HepG2 (cell line): ENCODE results near the gene DDC. TPM values are rescaled to one million over a fixed set of nuclear protein-coding genes. Genes with fewer than 3 reads are reported as not detected.

ENCODE experiments used
- CC2D1A ChIP-seq: sonication (generic); formaldehyde crosslinking; IDR thresholded peaks from 2 replicates; pipeline ENCODE4 v1.8.1; 2023; ENCODE audit warnings: mild to moderate bottlenecking, missing genetic modification reagents
- CREM ChIP-seq, 2 experiments: sonication (generic) in 1 of 2; formaldehyde crosslinking in 1 of 2; IDR thresholded peaks; 2 replicates each; pipeline versions ENCODE4 v1.4.0 to v1.6.1; 2016 to 2020; ENCODE audit warnings: antibody characterized with exemption in 1 of 2, mild to moderate bottlenecking in 1 of 2, missing genetic modification reagents in 1 of 2
- ERF ChIP-seq: IDR thresholded peaks from 2 replicates; pipeline ENCODE4 v1.6.1; 2018; ENCODE audit warnings: missing biosample characterization, missing genetic modification reagents
- HNF4G ChIP-seq, 2 experiments: sonication (generic) in 1 of 2; formaldehyde crosslinking in 1 of 2; IDR thresholded peaks; 2 replicates each; pipeline versions ENCODE4 v1.4.0 to v1.6.1; 2011 to 2020; ENCODE audit warnings: borderline replicate concordance in 2 of 2, low read depth in 2 of 2, mild to moderate bottlenecking in 2 of 2, low read length in 1 of 2, missing genetic modification reagents in 1 of 2, moderate library complexity in 1 of 2
- IRF2 ChIP-seq: IDR thresholded peaks from 2 replicates; pipeline ENCODE4 v1.6.1; 2018; ENCODE audit warnings: missing genetic modification reagents, missing compliant biosample characterization
- KDM1A ChIP-seq: IDR thresholded peaks from 2 replicates; pipeline ENCODE4 v1.6.1; 2016; ENCODE audit warnings: missing compliant biosample characterization
- KDM5A ChIP-seq: fragments of 200-600 bp; sonication (generic); IDR thresholded peaks from 2 replicates; pipeline ENCODE4 v1.7.0; 2018; ENCODE audit warnings: antibody characterized with exemption, mild to moderate bottlenecking, low read length, borderline replicate concordance
- NFE2 ChIP-seq: sonication (generic); formaldehyde crosslinking; IDR thresholded peaks from 2 replicates; pipeline ENCODE4 v1.4.0; 2020; ENCODE audit warnings: missing genetic modification reagents
- PATZ1 ChIP-seq: sonication (generic); formaldehyde crosslinking; IDR thresholded peaks from 2 replicates; pipeline ENCODE4 v1.4.0; 2020; ENCODE audit warnings: missing genetic modification reagents
- RNF219 ChIP-seq: sonication (generic); formaldehyde crosslinking; IDR thresholded peaks from 2 replicates; pipeline ENCODE4 v1.5.0; 2020; ENCODE audit warnings: mild to moderate bottlenecking, missing genetic modification reagents
- TSC22D2 ChIP-seq: sonication (generic); formaldehyde crosslinking; IDR thresholded peaks from 2 replicates; pipeline ENCODE4 v1.5.1; 2020; ENCODE audit warnings: missing genetic modification reagents, mild to moderate bottlenecking, borderline replicate concordance
- ZNF18 ChIP-seq: sonication (generic); formaldehyde crosslinking; IDR thresholded peaks from 2 replicates; pipeline ENCODE4 v1.8.0; 2022; ENCODE audit warnings: mild to moderate bottlenecking, missing genetic modification reagents; ENCODE audit not compliant: insufficient replicate concordance
- ZNF460 ChIP-seq: sonication (generic); formaldehyde crosslinking; IDR thresholded peaks from 2 replicates; pipeline ENCODE4 v1.5.1; 2020; ENCODE audit warnings: missing genetic modification reagents, mild to moderate bottlenecking, borderline replicate concordance
- ZNF644 ChIP-seq: IDR thresholded peaks from 2 replicates; pipeline ENCODE4 v1.6.1; 2016; ENCODE audit warnings: low read depth
- polyA plus RNA-seq, 8 experiments: library from polyadenylated mRNA; depleted of rRNA in 3 of 8; stranded (reverse) in 7 of 8; unstranded in 1 of 8; fragments of >200 nt; fragmentation: Illumina TruSeq in 4 of 8; extraction: Trizol in 4 of 8; gene quantifications; 2 replicates each; pipeline versions ENCODE4 v1.2.1 to v1.2.3, GENCODE V29; 2011 to 2016; ENCODE audit warnings: low read depth in 4 of 8, missing spikeins in 1 of 8, mixed read lengths in 1 of 8; ENCODE audit not compliant: insufficient read depth in 1 of 8
- total RNA-seq, 5 experiments: library from RNA; depleted of rRNA; stranded (reverse); fragments of >200 nt; fragmentation: Illumina TruSeq; extraction: Trizol; gene quantifications; 2 replicates each; pipeline ENCODE4 v1.2.3, GENCODE V29; 2016; ENCODE audit warnings: low read depth in 1 of 5
- TF ChIP-seq, protein P1 (sequence below), 2 experiments: IDR thresholded peaks; 2 replicates each; pipeline ENCODE4 v1.6.1; 2011 to 2012; ENCODE audit warnings: low read length in 2 of 2, borderline replicate concordance in 1 of 2, low read depth in 1 of 2, mild to moderate bottlenecking in 1 of 2, moderate library complexity in 1 of 2
- TF ChIP-seq, protein P2 (sequence below): sonication (generic); formaldehyde crosslinking; IDR thresholded peaks from 2 replicates; pipeline ENCODE4 v1.4.0; 2020; ENCODE audit warnings: missing genetic modification reagents, borderline replicate concordance

The DDC gene
- total and polyA plus RNA-seq, 2 of the 13 experiments (the other 11 are each of a cell fraction or from before 2014, with no cell fraction given), result 11.7 to 93.3 TPM

- TF ChIP-seq, protein P1, sequence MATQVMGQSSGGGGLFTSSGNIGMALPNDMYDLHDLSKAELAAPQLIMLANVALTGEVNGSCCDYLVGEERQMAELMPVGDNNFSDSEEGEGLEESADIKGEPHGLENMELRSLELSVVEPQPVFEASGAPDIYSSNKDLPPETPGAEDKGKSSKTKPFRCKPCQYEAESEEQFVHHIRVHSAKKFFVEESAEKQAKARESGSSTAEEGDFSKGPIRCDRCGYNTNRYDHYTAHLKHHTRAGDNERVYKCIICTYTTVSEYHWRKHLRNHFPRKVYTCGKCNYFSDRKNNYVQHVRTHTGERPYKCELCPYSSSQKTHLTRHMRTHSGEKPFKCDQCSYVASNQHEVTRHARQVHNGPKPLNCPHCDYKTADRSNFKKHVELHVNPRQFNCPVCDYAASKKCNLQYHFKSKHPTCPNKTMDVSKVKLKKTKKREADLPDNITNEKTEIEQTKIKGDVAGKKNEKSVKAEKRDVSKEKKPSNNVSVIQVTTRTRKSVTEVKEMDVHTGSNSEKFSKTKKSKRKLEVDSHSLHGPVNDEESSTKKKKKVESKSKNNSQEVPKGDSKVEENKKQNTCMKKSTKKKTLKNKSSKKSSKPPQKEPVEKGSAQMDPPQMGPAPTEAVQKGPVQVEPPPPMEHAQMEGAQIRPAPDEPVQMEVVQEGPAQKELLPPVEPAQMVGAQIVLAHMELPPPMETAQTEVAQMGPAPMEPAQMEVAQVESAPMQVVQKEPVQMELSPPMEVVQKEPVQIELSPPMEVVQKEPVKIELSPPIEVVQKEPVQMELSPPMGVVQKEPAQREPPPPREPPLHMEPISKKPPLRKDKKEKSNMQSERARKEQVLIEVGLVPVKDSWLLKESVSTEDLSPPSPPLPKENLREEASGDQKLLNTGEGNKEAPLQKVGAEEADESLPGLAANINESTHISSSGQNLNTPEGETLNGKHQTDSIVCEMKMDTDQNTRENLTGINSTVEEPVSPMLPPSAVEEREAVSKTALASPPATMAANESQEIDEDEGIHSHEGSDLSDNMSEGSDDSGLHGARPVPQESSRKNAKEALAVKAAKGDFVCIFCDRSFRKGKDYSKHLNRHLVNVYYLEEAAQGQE (IDR thresholded peaks at IDR 0.05; ENCODE audit: borderline replicate concordance in 1 of 2, low read depth in 1 of 2, low read length in 2 of 2), result peak; percentile 95 to 98
- TF ChIP-seq ZNF460 (CRISPR knock-in tag) (no peak), ZNF644 (CRISPR knock-in tag) (0 out of 2 replicates have a peak, but pooled peaks have one; percentile 73), TSC22D2 (CRISPR knock-in tag) (0 out of 2 replicates have a peak, but pooled peaks have one; percentile 47), ERF (CRISPR knock-in tag) (peak; percentile 54; the same call in 1 of the 2 replicates), RNF219 (CRISPR knock-in tag) (no peak), IRF2 (CRISPR knock-in tag) (0 out of 2 replicates have a peak, but pooled peaks have one; percentile 49), CREM (IDR thresholded peaks at IDR 0.05) (no peak), CREM (CRISPR knock-in tag; IDR thresholded peaks at IDR 0.05) (no peak), PATZ1 (CRISPR knock-in tag) (no peak), KDM1A (no peak), NFE2 (CRISPR knock-in tag) (no peak), HNF4G (IDR thresholded peaks at IDR 0.05; ENCODE audit: borderline replicate concordance, low read depth, low read length) (no peak), HNF4G (CRISPR knock-in tag; IDR thresholded peaks at IDR 0.05; ENCODE audit: borderline replicate concordance, low read depth) (no peak), CC2D1A (CRISPR knock-in tag) (no peak), KDM5A (no peak), ZNF18 (CRISPR knock-in tag) (no peak)
- TF ChIP-seq, protein P2, sequence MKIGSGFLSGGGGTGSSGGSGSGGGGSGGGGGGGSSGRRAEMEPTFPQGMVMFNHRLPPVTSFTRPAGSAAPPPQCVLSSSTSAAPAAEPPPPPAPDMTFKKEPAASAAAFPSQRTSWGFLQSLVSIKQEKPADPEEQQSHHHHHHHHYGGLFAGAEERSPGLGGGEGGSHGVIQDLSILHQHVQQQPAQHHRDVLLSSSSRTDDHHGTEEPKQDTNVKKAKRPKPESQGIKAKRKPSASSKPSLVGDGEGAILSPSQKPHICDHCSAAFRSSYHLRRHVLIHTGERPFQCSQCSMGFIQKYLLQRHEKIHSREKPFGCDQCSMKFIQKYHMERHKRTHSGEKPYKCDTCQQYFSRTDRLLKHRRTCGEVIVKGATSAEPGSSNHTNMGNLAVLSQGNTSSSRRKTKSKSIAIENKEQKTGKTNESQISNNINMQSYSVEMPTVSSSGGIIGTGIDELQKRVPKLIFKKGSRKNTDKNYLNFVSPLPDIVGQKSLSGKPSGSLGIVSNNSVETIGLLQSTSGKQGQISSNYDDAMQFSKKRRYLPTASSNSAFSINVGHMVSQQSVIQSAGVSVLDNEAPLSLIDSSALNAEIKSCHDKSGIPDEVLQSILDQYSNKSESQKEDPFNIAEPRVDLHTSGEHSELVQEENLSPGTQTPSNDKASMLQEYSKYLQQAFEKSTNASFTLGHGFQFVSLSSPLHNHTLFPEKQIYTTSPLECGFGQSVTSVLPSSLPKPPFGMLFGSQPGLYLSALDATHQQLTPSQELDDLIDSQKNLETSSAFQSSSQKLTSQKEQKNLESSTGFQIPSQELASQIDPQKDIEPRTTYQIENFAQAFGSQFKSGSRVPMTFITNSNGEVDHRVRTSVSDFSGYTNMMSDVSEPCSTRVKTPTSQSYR, result peak; percentile 33; the same call in 1 of the 2 replicates
Measured at GRCh38 chr7:50552921-50553320, 12.3 kb downstream of the DDC start (continued).
